NCI-H524 (cell line): Measurements from ENCODE around the gene TBC1D14.
A peak's percentile ranks its signal among the peaks of the same experiment; 100 is the strongest.

Experiments
- DNase-seq, 2 experiments: peaks; one replicate each; lab custom pipeline; 2025; lab: John Stamatoyannopoulos, UW

TBC1D14 gene

GRCh38 chr4:6953751-6954380, 44.2 kb downstream of the TBC1D14 start:
- DNase-seq, result peak; percentile 54 to 75

GRCh38 chr4:6955261-6955911, 45.8 kb downstream of the TBC1D14 start:
- no peak for DNase-seq

- DNase-seq, result no peak
Observed at GRCh38 chr4:6956087-6956433, 46.4 kb downstream of the TBC1D14 start.

- no peak for DNase-seq
Observed at GRCh38 chr4:6956434-6957147, 47.0 kb downstream of the TBC1D14 start.

GRCh38 chr4:6957148-6957520, 47.5 kb downstream of the TBC1D14 start:
- DNase-seq, result peak in 1 of 2 experiments; percentile 27

- peak in 1 of 2 experiments; percentile 67 for DNase-seq
Observed at GRCh38 chr4:6957994-6958393, 48.4 kb downstream of the TBC1D14 start.

- no peak for DNase-seq
Observed at GRCh38 chr4:6959261-6959660, 49.6 kb downstream of the TBC1D14 start.

GRCh38 chr4:6960154-6960553, 50.5 kb downstream of the TBC1D14 start:
- DNase-seq, result peak in 1 of 2 experiments; percentile 23

- DNase-seq, result peak in 1 of 2 experiments; percentile 48
Observed at GRCh38 chr4:6960628-6961412, 51.2 kb downstream of the TBC1D14 start.

GRCh38 chr4:6961496-6962210, 52.0 kb downstream of the TBC1D14 start:
- DNase-seq, result no peak

- DNase-seq, result peak in 1 of 2 experiments; percentile 67
Observed at GRCh38 chr4:6962211-6963041, 52.8 kb downstream of the TBC1D14 start.

GRCh38 chr4:6963139-6963611, 53.5 kb downstream of the TBC1D14 start:
- DNase-seq, result peak; percentile 42 to 91

- DNase-seq, result no peak
Observed at GRCh38 chr4:6964858-6965257, 55.2 kb downstream of the TBC1D14 start.

- DNase-seq, result peak; percentile 73 to 91
Observed at GRCh38 chr4:6965329-6965728, 55.7 kb downstream of the TBC1D14 start.

- DNase-seq, result no peak
Observed at GRCh38 chr4:6967846-6968340, 58.3 kb downstream of the TBC1D14 start.

GRCh38 chr4:6968496-6968895, 58.9 kb downstream of the TBC1D14 start:
- DNase-seq, result no peak

GRCh38 chr4:6969826-6970800, 60.5 kb downstream of the TBC1D14 start:
- peak; percentile 65 to 93 for DNase-seq

- DNase-seq, result no peak
Observed at GRCh38 chr4:6971536-6972374, 62.1 kb downstream of the TBC1D14 start.

- no peak for DNase-seq
Observed at GRCh38 chr4:6972375-6972650, 62.7 kb downstream of the TBC1D14 start.
